ENCODE data around the gene B3GNT2. TPM values are rescaled to one million over a fixed set of nuclear protein-coding genes. Genes with fewer than 3 reads are reported as not detected.

B3GNT2 gene
- total and polyA plus RNA-seq, 2 donors from 2014 or later = 17.5 to 35.0 TPM

- no peak for TF ChIP-seq CTCF (IDR thresholded peaks at IDR 0.05; ENCODE audit: borderline replicate concordance, extremely low read depth, insufficient read depth)
- no peak overlapping the region for H3K4me3 ChIP-seq (ENCODE audit: low read length in 3 of 3)
- H3K27me3 ChIP-seq (ENCODE audit: control insufficient read depth, insufficient read depth, low read length) = no peaks in the 10 kb centered on the region
- H3K27ac ChIP-seq (ENCODE audit: low read depth in 2 of 2, low read length in 2 of 2) = no peak overlapping the region
- no peaks in the 10 kb centered on the region for H3K36me3 ChIP-seq (ENCODE audit: control insufficient read depth in 2 of 3, insufficient read depth in 3 of 3, low read length in 3 of 3)
- no peaks in the 10 kb centered on the region for H3K4me1 ChIP-seq (ENCODE audit: control insufficient read depth in 2 of 3, insufficient read depth in 2 of 3, low read depth in 1 of 3, low read length in 3 of 3)
- DNase-seq (no peak), FAIRE-seq (no peak)
- intact Hi-C loops (cut with DNase I) = no loop called here
- no peaks in the 10 kb centered on the region for H3K9me3 ChIP-seq (ENCODE audit: control insufficient read depth in 2 of 3, insufficient read depth in 1 of 3, low read length in 3 of 3)
- no peak overlapping the region for H3K9ac ChIP-seq (ENCODE audit: low read length in 3 of 3)
Measured at GRCh38 chr2:62236499-62236898, 40.6 kb downstream of the B3GNT2 start.

GRCh38 chr2:62238236-62238635, 42.3 kb downstream of the B3GNT2 start:
- no peaks in the 10 kb centered on the region for H3K36me3 ChIP-seq (ENCODE audit: control insufficient read depth in 2 of 3, insufficient read depth in 3 of 3, low read length in 3 of 3)
- no peaks in the 10 kb centered on the region for H3K9me3 ChIP-seq (ENCODE audit: control insufficient read depth in 2 of 3, insufficient read depth in 1 of 3, low read length in 3 of 3)
- no peak for FAIRE-seq
- DNase-seq = no peak
- no peaks in the 10 kb centered on the region for H3K27me3 ChIP-seq (ENCODE audit: control insufficient read depth, insufficient read depth, low read length)
- no peak overlapping the region for H3K27ac ChIP-seq (ENCODE audit: low read depth in 2 of 2, low read length in 2 of 2)
- H3K4me1 ChIP-seq (ENCODE audit: control insufficient read depth in 2 of 3, insufficient read depth in 2 of 3, low read depth in 1 of 3, low read length in 3 of 3) = no peaks in the 10 kb centered on the region
- no peak overlapping the region for H3K9ac ChIP-seq (ENCODE audit: low read length in 3 of 3)
- no peak for TF ChIP-seq CTCF (IDR thresholded peaks at IDR 0.05; ENCODE audit: borderline replicate concordance, extremely low read depth, insufficient read depth)
- H3K4me3 ChIP-seq (ENCODE audit: low read length in 3 of 3) = no peak overlapping the region
- intact Hi-C loops (cut with DNase I) = no loop called here

DNA sequence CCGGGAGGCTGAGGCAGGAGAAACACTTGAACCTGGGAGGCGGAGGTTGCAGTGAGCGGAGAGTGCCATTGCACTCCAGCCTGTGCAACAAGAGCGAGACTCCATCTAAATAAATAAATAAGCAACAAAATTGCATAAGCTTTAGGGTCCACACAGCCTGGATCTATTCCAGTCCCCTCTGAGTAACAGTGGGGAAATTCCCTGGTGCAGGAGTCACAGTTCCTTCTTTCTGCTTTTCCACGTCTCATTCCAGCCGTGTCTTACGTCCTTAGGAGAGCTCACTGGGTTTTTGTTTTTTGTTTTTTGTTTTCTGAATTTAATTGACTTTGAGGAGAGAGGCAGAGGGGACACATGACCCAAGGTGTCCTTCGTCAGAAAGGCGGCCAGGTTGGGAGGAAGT, 44.6 kb downstream of the B3GNT2 start:
- H3K4me1 ChIP-seq (ENCODE audit: control insufficient read depth in 2 of 3, insufficient read depth in 2 of 3, low read depth in 1 of 3, low read length in 3 of 3) = no peaks in the 10 kb centered on the region
- H3K27ac ChIP-seq (ENCODE audit: low read depth in 2 of 2, low read length in 2 of 2) = no peak overlapping the region
- H3K27me3 ChIP-seq (ENCODE audit: control insufficient read depth, insufficient read depth, low read length) = no peaks in the 10 kb centered on the region
- H3K4me3 ChIP-seq (ENCODE audit: low read length in 3 of 3) = no peak overlapping the region
- intact Hi-C loops (cut with DNase I) = no loop called here
- no peak for FAIRE-seq
- no peaks in the 10 kb centered on the region for H3K36me3 ChIP-seq (ENCODE audit: control insufficient read depth in 2 of 3, insufficient read depth in 3 of 3, low read length in 3 of 3)
- no peak for DNase-seq
- H3K9me3 ChIP-seq (ENCODE audit: control insufficient read depth in 2 of 3, insufficient read depth in 1 of 3, low read length in 3 of 3) = no peaks in the 10 kb centered on the region
- no peak overlapping the region for H3K9ac ChIP-seq (ENCODE audit: low read length in 3 of 3)
- TF ChIP-seq CTCF (IDR thresholded peaks at IDR 0.05; ENCODE audit: borderline replicate concordance, extremely low read depth, insufficient read depth) = no peak

DNA sequence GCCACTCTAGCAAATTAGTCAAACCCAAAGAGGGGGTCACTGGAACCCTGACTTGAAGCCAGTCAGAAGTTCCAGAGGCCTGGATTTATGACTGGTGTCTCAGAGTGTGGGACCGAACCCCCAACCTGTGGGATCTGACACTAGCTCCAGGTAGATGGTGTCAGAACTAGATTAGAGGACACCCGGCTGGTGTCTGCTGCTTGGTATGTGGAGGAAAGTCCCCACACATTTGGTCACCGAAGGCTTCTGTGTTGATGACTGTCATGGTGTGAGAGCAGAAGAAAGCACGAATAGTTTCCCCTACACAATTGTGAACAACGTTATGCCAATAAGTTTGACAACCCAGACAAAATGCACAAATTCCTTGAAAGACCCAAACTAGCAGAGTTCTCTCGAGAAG, 48.1 kb downstream of the B3GNT2 start:
- FAIRE-seq (no peak), DNase-seq (no peak)
- H3K27ac ChIP-seq (ENCODE audit: low read depth in 2 of 2, low read length in 2 of 2) = no peak overlapping the region
- H3K9ac ChIP-seq (ENCODE audit: low read length in 3 of 3) = no peak overlapping the region
- no peaks in the 10 kb centered on the region for H3K36me3 ChIP-seq (ENCODE audit: control insufficient read depth in 2 of 3, insufficient read depth in 3 of 3, low read length in 3 of 3)
- no peaks in the 10 kb centered on the region for H3K9me3 ChIP-seq (ENCODE audit: control insufficient read depth in 2 of 3, insufficient read depth in 1 of 3, low read length in 3 of 3)
- intact Hi-C loops (cut with DNase I) = no loop called here
- TF ChIP-seq CTCF (IDR thresholded peaks at IDR 0.05; ENCODE audit: borderline replicate concordance, extremely low read depth, insufficient read depth) = no peak
- no peaks in the 10 kb centered on the region for H3K4me1 ChIP-seq (ENCODE audit: control insufficient read depth in 2 of 3, insufficient read depth in 2 of 3, low read depth in 1 of 3, low read length in 3 of 3)
- no peaks in the 10 kb centered on the region for H3K27me3 ChIP-seq (ENCODE audit: control insufficient read depth, insufficient read depth, low read length)
- no peak overlapping the region for H3K4me3 ChIP-seq (ENCODE audit: low read length in 3 of 3)

Measured in kidney (tissue), 14 donors.